Esophagus muscularis mucosa (tissue), 3 donors: ENCODE results near the gene CDC6.

ENCODE experiments used
- CTCF ChIP-seq, 3 experiments: fragments of 200-600 bp in 2 of 3; fragments of 450-650 bp in 1 of 3; sonication (generic) in 2 of 3; IDR thresholded peaks; one replicate each; pipeline ENCODE4 v1.5.1; 2017 to 2019; ENCODE audit warnings: antibody characterized with exemption in 3 of 3, mild to moderate bottlenecking in 2 of 3, moderate library complexity in 1 of 3
- POLR2A ChIP-seq: fragments of 450-650 bp; IDR thresholded peaks from one replicate; pipeline ENCODE4 v1.6.1; 2017; ENCODE audit warnings: antibody characterized with exemption, moderate library complexity, mild to moderate bottlenecking, low read depth

GRCh38 chr17:40309949-40310510 lies 22.4 kb downstream of the CDC6 start:
- TF ChIP-seq POLR2A, result no peak
- TF ChIP-seq CTCF (IDR thresholded peaks at IDR 0.05), result no peak
